ENCODE results near the gene NAV3. TPM values are rescaled to one million over a fixed set of nuclear protein-coding genes. Genes with fewer than 3 reads are reported as not detected.

The NAV3 gene
- total RNA-seq, 1 donor, result under 0.01 TPM

GRCh38 chr12:77878901-77879300, 48.2 kb downstream of the NAV3 start:
- H3K27me3 ChIP-seq (ENCODE audit: insufficient read depth, low read length), result no peaks in the 10 kb centered on the region
- H3K4me3 ChIP-seq (ENCODE audit: low read length), result no peak overlapping the region
- no peaks in the 10 kb centered on the region for H3K4me1 ChIP-seq (ENCODE audit: insufficient read depth, low read length)
- H3K9me3 ChIP-seq (ENCODE audit: low read depth, low read length), result no peaks in the 10 kb centered on the region

GRCh38 chr12:77882709-77883108, 52.0 kb downstream of the NAV3 start:
- no peak overlapping the region for H3K4me3 ChIP-seq (ENCODE audit: low read length)
- no peaks in the 10 kb centered on the region for H3K27me3 ChIP-seq (ENCODE audit: insufficient read depth, low read length)
- no peaks in the 10 kb centered on the region for H3K4me1 ChIP-seq (ENCODE audit: insufficient read depth, low read length)
- H3K9me3 ChIP-seq (ENCODE audit: low read depth, low read length), result no peaks in the 10 kb centered on the region

DNA sequence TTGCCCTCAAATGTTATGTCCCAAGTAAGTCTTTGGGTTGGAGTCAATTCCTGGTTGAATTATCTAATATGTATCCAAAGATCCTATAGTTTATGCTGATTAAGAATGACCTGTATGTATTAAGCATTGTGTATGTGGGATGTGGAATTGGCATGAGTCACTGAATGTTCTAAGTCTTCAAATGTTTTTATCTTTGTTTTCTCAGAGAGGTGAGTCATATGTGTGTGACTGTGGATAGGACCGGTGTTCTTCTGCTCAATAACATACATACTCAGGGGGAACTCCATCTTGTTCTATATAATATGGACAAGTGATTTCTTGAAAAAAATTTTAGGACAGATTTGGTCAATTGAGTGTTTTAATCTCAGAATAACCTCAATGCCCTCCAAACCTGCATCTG, 57.9 kb downstream of the NAV3 start:
- Histone ChIP-seq H3K9me3 (ENCODE audit: low read depth, low read length) (no peaks in the 10 kb centered on the region), H3K27me3 (ENCODE audit: insufficient read depth, low read length) (no peaks in the 10 kb centered on the region), H3K4me1 (ENCODE audit: insufficient read depth, low read length) (no peaks in the 10 kb centered on the region), H3K4me3 (ENCODE audit: low read length) (no peak overlapping the region)

GRCh38 chr12:77891518-77892147, 60.9 kb downstream of the NAV3 start:
- Histone ChIP-seq H3K4me3 (ENCODE audit: low read length) (no peak overlapping the region), H3K4me1 (ENCODE audit: insufficient read depth, low read length) (no peaks in the 10 kb centered on the region), H3K9me3 (ENCODE audit: low read depth, low read length) (no peaks in the 10 kb centered on the region), H3K27me3 (ENCODE audit: insufficient read depth, low read length) (no peaks in the 10 kb centered on the region)

- Histone ChIP-seq H3K9me3 (ENCODE audit: low read depth, low read length) (no peaks in the 10 kb centered on the region), H3K27me3 (ENCODE audit: insufficient read depth, low read length) (no peaks in the 10 kb centered on the region), H3K4me3 (ENCODE audit: low read length) (no peak overlapping the region), H3K4me1 (ENCODE audit: insufficient read depth, low read length) (no peaks in the 10 kb centered on the region)
Observed at GRCh38 chr12:77893918-77894317, 63.2 kb downstream of the NAV3 start.

DNA sequence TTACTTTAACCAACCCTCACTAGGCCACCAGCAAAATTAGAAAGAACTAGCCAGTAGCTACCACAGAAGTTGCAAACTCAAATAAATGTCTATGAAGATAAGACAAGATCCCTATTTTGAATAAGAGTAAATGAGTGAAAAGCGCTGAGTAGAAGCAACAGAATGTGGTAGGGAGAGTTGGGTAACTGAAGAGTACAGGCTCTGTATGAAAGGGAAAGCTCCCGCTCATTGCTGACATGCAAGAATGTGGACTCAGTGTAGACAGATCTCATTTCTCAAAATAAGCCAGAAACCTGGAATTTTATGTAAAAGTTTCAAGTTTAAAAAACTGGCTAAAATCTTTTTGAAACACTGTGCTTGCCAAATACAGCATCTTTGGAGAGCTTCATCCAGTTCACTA, 63.9 kb downstream of the NAV3 start:
- no peaks in the 10 kb centered on the region for H3K4me1 ChIP-seq (ENCODE audit: insufficient read depth, low read length)
- H3K27me3 ChIP-seq (ENCODE audit: insufficient read depth, low read length), result no peaks in the 10 kb centered on the region
- H3K4me3 ChIP-seq (ENCODE audit: low read length), result no peak overlapping the region
- no peaks in the 10 kb centered on the region for H3K9me3 ChIP-seq (ENCODE audit: low read depth, low read length)

DNA sequence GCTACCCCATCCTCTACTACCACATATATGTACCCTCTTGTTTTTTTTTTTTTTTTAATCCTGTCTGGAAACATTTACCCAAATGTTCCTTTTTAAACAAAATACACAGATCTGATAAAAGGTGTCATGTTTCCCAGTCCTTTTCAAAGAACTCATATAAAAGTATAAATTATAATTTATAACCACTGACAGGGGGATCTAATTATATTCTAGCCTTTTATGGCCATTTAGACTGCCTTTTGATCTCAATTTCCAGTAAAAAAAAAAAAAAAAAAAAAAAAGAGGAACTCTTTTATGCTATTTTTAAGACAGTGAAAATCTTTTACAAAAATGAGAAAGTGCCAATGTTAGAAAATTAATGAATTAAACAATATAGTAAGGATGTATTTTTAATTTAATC, 65.0 kb downstream of the NAV3 start:
- H3K9me3 ChIP-seq (ENCODE audit: low read depth, low read length), result no peaks in the 10 kb centered on the region
- H3K4me3 ChIP-seq (ENCODE audit: low read length), result no peak overlapping the region
- no peaks in the 10 kb centered on the region for H3K4me1 ChIP-seq (ENCODE audit: insufficient read depth, low read length)
- H3K27me3 ChIP-seq (ENCODE audit: insufficient read depth, low read length), result no peaks in the 10 kb centered on the region

GRCh38 chr12:77907936-77908335, 77.2 kb downstream of the NAV3 start:
- Histone ChIP-seq H3K27me3 (ENCODE audit: insufficient read depth, low read length) (no peaks in the 10 kb centered on the region), H3K9me3 (ENCODE audit: low read depth, low read length) (no peaks in the 10 kb centered on the region), H3K4me1 (ENCODE audit: insufficient read depth, low read length) (no peaks in the 10 kb centered on the region), H3K4me3 (ENCODE audit: low read length) (no peak overlapping the region)

DNA sequence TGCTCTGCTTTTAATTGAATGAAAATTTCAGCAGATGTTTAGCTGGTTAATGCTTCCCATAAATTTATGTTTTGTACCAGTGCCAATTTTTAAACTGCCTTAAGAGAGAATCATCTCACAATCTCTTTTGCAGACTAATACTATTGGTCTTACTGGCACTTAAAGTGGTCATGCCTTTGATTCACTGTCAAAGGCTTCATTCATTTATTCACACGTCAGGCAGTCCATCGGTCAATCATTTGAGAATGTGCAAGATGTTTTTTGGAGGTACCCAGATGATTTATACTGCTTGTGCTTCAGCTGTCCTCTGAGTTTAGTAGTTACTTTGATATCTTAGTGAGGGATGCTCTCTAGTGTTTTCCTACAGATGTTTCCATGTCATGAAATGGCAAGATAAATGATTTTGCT, 83.4 kb downstream of the NAV3 start:
- Histone ChIP-seq H3K4me1 (ENCODE audit: insufficient read depth, low read length) (no peaks in the 10 kb centered on the region), H3K27me3 (ENCODE audit: insufficient read depth, low read length) (no peaks in the 10 kb centered on the region), H3K9me3 (ENCODE audit: low read depth, low read length) (no peaks in the 10 kb centered on the region), H3K4me3 (ENCODE audit: low read length) (no peak overlapping the region)

DNA sequence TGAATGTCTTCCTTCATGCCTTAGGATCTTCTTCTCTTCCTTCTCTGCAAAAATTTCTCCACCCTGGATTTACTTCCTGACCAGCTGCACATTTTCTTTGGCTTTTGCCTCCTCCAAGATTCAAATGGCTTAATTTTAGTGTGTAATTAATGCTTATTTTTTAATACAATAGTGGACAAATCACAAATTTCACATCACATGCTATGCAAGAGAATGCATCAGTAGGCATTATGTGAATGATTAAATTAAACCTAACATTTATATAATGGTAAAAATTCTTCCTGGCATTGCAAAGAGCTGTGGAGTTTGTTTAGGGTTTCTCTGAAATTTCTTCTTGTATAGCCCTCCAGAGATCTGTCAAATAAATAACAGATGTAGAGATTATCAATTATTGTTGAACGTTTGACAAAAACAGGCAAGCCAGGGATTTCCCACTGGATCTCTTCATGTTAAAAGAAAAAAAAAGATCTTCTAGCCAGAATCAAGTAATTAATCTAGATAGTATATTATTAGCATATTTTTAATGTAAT, 84.4 kb downstream of the NAV3 start:
- no peaks in the 10 kb centered on the region for H3K9me3 ChIP-seq (ENCODE audit: low read depth, low read length)
- no peak overlapping the region for H3K4me3 ChIP-seq (ENCODE audit: low read length)
- no peaks in the 10 kb centered on the region for H3K4me1 ChIP-seq (ENCODE audit: insufficient read depth, low read length)
- no peaks in the 10 kb centered on the region for H3K27me3 ChIP-seq (ENCODE audit: insufficient read depth, low read length)

DNA sequence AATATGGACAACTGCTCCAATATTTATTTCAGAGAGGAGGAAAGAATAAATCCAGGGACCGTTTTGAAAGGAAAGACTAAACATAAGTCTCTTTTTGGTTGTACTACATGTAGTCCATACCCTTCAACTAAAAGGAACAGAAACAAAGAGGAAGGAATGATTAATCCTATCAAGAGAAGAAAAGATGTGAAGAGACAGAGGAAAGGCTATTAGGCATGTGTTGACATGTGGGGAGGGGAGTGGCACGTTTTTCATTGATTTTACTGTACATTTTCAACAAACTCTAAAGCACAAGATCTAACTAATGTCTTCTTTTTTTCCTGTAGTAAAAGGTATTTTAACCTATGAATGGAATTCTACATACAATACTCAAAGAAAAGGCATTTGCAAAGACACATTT, 85.6 kb downstream of the NAV3 start:
- H3K27me3 ChIP-seq (ENCODE audit: insufficient read depth, low read length), result no peaks in the 10 kb centered on the region
- H3K9me3 ChIP-seq (ENCODE audit: low read depth, low read length), result no peaks in the 10 kb centered on the region
- H3K4me1 ChIP-seq (ENCODE audit: insufficient read depth, low read length), result no peaks in the 10 kb centered on the region
- H3K4me3 ChIP-seq (ENCODE audit: low read length), result no peak overlapping the region

- Histone ChIP-seq H3K9me3 (ENCODE audit: low read depth, low read length) (no peaks in the 10 kb centered on the region), H3K4me3 (ENCODE audit: low read length) (no peak overlapping the region), H3K27me3 (ENCODE audit: insufficient read depth, low read length) (no peaks in the 10 kb centered on the region), H3K4me1 (ENCODE audit: insufficient read depth, low read length) (no peaks in the 10 kb centered on the region)
Observed at GRCh38 chr12:77918046-77918445, 87.4 kb downstream of the NAV3 start.

GRCh38 chr12:77919450-77919849, 88.8 kb downstream of the NAV3 start:
- Histone ChIP-seq H3K4me1 (ENCODE audit: insufficient read depth, low read length) (no peaks in the 10 kb centered on the region), H3K27me3 (ENCODE audit: insufficient read depth, low read length) (no peaks in the 10 kb centered on the region), H3K9me3 (ENCODE audit: low read depth, low read length) (no peaks in the 10 kb centered on the region), H3K4me3 (ENCODE audit: low read length) (no peak overlapping the region)

DNA sequence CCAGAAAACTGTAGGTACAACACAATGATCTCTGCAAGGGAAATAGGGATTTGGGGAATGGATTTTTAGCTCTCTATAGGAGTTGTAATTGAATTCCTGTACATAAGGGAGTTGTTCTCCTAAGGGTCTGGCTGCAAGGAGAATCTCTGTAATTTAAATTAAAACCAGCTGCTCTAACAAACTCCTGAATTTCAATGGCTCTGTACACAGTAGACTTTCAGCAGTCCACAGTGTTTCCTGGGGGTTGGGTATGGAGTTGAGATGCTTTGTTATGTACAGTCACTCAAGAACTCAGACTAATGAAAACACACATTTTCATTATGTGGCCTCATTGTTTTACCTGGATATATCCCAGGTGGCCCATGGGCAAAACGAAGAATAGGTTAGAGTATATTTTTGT, 93.2 kb downstream of the NAV3 start:
- no peak overlapping the region for H3K4me3 ChIP-seq (ENCODE audit: low read length)
- H3K27me3 ChIP-seq (ENCODE audit: insufficient read depth, low read length), result no peaks in the 10 kb centered on the region
- no peaks in the 10 kb centered on the region for H3K9me3 ChIP-seq (ENCODE audit: low read depth, low read length)
- H3K4me1 ChIP-seq (ENCODE audit: insufficient read depth, low read length), result no peaks in the 10 kb centered on the region

- no peaks in the 10 kb centered on the region for H3K4me1 ChIP-seq (ENCODE audit: insufficient read depth, low read length)
- H3K9me3 ChIP-seq (ENCODE audit: low read depth, low read length), result no peaks in the 10 kb centered on the region
- H3K27me3 ChIP-seq (ENCODE audit: insufficient read depth, low read length), result no peaks in the 10 kb centered on the region
- no peak overlapping the region for H3K4me3 ChIP-seq (ENCODE audit: low read length)
Observed at GRCh38 chr12:77924703-77925102, 94.0 kb downstream of the NAV3 start.

DNA sequence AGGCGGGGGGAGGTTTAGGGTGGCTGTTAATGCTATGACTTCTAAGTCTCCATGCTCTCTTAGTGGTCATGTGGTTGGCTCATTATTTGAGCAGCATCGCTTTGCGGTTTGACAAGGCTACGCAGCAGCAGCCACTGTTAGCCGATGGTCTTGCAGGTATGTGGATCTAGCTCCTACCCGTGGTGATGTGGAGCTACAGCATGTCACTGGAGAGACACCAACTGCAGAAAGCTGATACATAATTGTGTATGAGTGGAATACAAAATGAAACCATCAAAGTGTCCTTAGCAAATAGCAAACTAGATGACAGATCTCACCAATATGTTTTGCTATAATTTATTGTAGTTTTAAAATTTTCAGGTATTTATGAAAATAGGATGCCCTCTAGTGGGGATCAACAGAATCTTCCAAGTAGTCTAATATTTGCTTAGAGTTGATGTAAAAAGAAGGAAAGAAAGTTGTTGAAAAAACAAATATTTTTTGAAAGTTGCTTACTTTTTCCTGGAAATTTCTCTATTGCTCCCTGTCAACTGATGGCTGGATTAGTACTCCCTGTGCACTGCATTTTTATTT, 94.9 kb downstream of the NAV3 start:
- Histone ChIP-seq H3K4me3 (ENCODE audit: low read length) (no peak overlapping the region), H3K4me1 (ENCODE audit: insufficient read depth, low read length) (no peaks in the 10 kb centered on the region), H3K27me3 (ENCODE audit: insufficient read depth, low read length) (no peaks in the 10 kb centered on the region), H3K9me3 (ENCODE audit: low read depth, low read length) (no peaks in the 10 kb centered on the region)

All from mononuclear cell (primary cell).